GM12878 (cell line): ENCODE data around the gene DNAJC16. TPM values are rescaled to one million over a fixed set of nuclear protein-coding genes. Genes with fewer than 3 reads are reported as not detected.
A peak's percentile ranks its signal among the peaks of the same experiment; 100 is the strongest.

Source experiments
- ATF7 ChIP-seq: fragments of 450-650 bp; IDR thresholded peaks from 2 replicates; pipeline ENCODE4 v1.6.1; 2016; ENCODE audit warnings: low read depth, mild to moderate bottlenecking
- BACH1 ChIP-seq: fragments of 450-650 bp; IDR thresholded peaks from 2 replicates; pipeline ENCODE4 v1.6.1; 2017; ENCODE audit warnings: mild to moderate bottlenecking, borderline replicate concordance
- BHLHE40 ChIP-seq, 2 experiments: fragments of 450-650 bp in 1 of 2; IDR thresholded peaks; 2 replicates each; pipeline ENCODE4 v1.6.1; 2011 to 2017; ENCODE audit warnings: low read depth in 2 of 2, borderline replicate concordance in 1 of 2, improper control_type of control experiment in 1 of 2, low read length in 1 of 2, mild to moderate bottlenecking in 1 of 2
- CEBPB ChIP-seq, 2 experiments: fragments of 150-350 bp in 1 of 2; IDR thresholded peaks; 2 replicates each; pipeline ENCODE4 v1.6.1; 2012 to 2014; ENCODE audit warnings: low read depth in 2 of 2, low read length in 2 of 2, borderline replicate concordance in 1 of 2, inconsistent platforms in 1 of 2
- EGR1 ChIP-seq, 2 experiments: IDR thresholded peaks; 1 replicate in 1 of 2; 2 replicates in 1 of 2; pipeline ENCODE4 v1.6.1; 2011 to 2012; ENCODE audit warnings: low read depth in 2 of 2, low read length in 2 of 2, borderline replicate concordance in 1 of 2, mild to moderate bottlenecking in 1 of 2, moderate library complexity in 1 of 2
- HDAC2 ChIP-seq: fragments of 200-600 bp; sonication (generic); IDR thresholded peaks from 2 replicates; pipeline ENCODE4 v1.6.1; 2017
- JUND ChIP-seq: IDR thresholded peaks from 2 replicates; pipeline ENCODE4 v1.6.1; 2012; ENCODE audit warnings: low read depth, mild to moderate bottlenecking, low read length, improper control_type of control experiment, moderate library complexity
- NFYA ChIP-seq: IDR thresholded peaks from 2 replicates; pipeline ENCODE4 v1.6.1; 2011; ENCODE audit warnings: low read depth, mild to moderate bottlenecking, low read length, improper control_type of control experiment, borderline replicate concordance
- NFYB ChIP-seq: IDR thresholded peaks from 2 replicates; pipeline ENCODE4 v1.6.1; 2011; ENCODE audit warnings: low read depth, mild to moderate bottlenecking, low read length, improper control_type of control experiment, moderate library complexity; ENCODE audit not compliant: insufficient read depth
- NR2C1 ChIP-seq: fragments of 450-650 bp; IDR thresholded peaks from 2 replicates; pipeline ENCODE4 v1.6.1; 2017; ENCODE audit warnings: antibody characterized with exemption, mild to moderate bottlenecking, moderate library complexity
- NRF1 ChIP-seq: conservative IDR thresholded peaks from 2 replicates; pipeline ENCODE4 v1.6.1; 2011; ENCODE audit warnings: mild to moderate bottlenecking, low read depth, low read length, improper control_type of control experiment
- POLR2A ChIP-seq: IDR thresholded peaks from 2 replicates; pipeline ENCODE4 v1.6.1; 2011; ENCODE audit warnings: low read depth, mild to moderate bottlenecking, low read length
- POU2F2 ChIP-seq: IDR thresholded peaks from 3 replicates; pipeline ENCODE4 v1.6.1; 2011; ENCODE audit warnings: low read depth, mild to moderate bottlenecking, low read length, borderline replicate concordance
- RAD51 ChIP-seq: fragments of 450-650 bp; IDR thresholded peaks from 2 replicates; pipeline ENCODE4 v1.6.1; 2016; ENCODE audit warnings: moderate library complexity, mild to moderate bottlenecking, inconsistent platforms
- SIX5 ChIP-seq: IDR thresholded peaks from 2 replicates; pipeline ENCODE4 v1.6.1; 2011; ENCODE audit warnings: mild to moderate bottlenecking, low read depth, low read length, moderate library complexity; ENCODE audit not compliant: severe bottlenecking
- SREBF1 ChIP-seq: IDR thresholded peaks from 2 replicates; pipeline ENCODE4 v1.6.1; 2012; ENCODE audit warnings: mild to moderate bottlenecking, low read length
- SUZ12 ChIP-seq: fragments of 200-600 bp; sonication (generic); IDR thresholded peaks from one replicate; pipeline ENCODE4 v1.6.1; 2018; ENCODE audit warnings: antibody characterized with exemption, mild to moderate bottlenecking; ENCODE audit not compliant: unreplicated experiment
- polyA plus RNA-seq, 11 experiments: library from polyadenylated mRNA; depleted of rRNA in 4 of 11; unstranded in 6 of 11; stranded (reverse) in 5 of 11; fragments of >200 nt; fragmentation: Nextera tagmentation in 4 of 11; fragmentation: Illumina TruSeq in 1 of 11; extraction: Ambion mirVana in 4 of 11; extraction: Trizol in 1 of 11; gene quantifications; 1 replicate in 1 of 11; 2 replicates in 10 of 11; pipeline versions ENCODE4 v1.2.1 to v1.2.3, GENCODE V29; 2011 to 2016; ENCODE audit warnings: inconsistent platforms in 2 of 11, missing spikeins in 2 of 11, low read depth in 1 of 11
- total RNA-seq, 4 experiments: library from RNA; depleted of rRNA in 3 of 4; stranded (reverse); fragments of >200 nt in 3 of 4; fragmentation: Illumina TruSeq in 1 of 4; extraction: Trizol in 1 of 4; gene quantifications; 2 replicates each; pipeline versions ENCODE4 v1.2.1 to v1.2.3, GENCODE V29; 2013 to 2021
- TF ChIP-seq, protein P1 (sequence below): fragments of 450-650 bp; IDR thresholded peaks from 2 replicates; pipeline ENCODE4 v1.6.1; 2016; ENCODE audit warnings: mild to moderate bottlenecking
- TF ChIP-seq, protein P2 (sequence below): fragments of 450-650 bp; IDR thresholded peaks from 2 replicates; pipeline ENCODE4 v1.6.1; 2017; ENCODE audit warnings: mild to moderate bottlenecking, low read depth, inconsistent platforms; ENCODE audit not compliant: poor library complexity, severe bottlenecking
- TF ChIP-seq, protein P3 (sequence below): fragments of 450-650 bp; IDR thresholded peaks from 2 replicates; pipeline ENCODE4 v1.6.1; 2018; ENCODE audit warnings: mild to moderate bottlenecking, low read depth, moderate library complexity; ENCODE audit not compliant: partially characterized antibody
- TF ChIP-seq, protein P4 (sequence below), 3 experiments: IDR thresholded peaks in 2 of 3; conservative IDR thresholded peaks in 1 of 3; 2 replicates each; pipeline ENCODE4 v1.5.1; 2011; ENCODE audit warnings: low read depth in 3 of 3, low read length in 3 of 3, mild to moderate bottlenecking in 3 of 3, control low read depth in 2 of 3, moderate library complexity in 2 of 3, inconsistent platforms in 1 of 3, mixed read lengths in 1 of 3; ENCODE audit not compliant: control insufficient read depth in 2 of 3, insufficient read depth in 1 of 3; ENCODE audit errors: extremely low read depth in 1 of 3

Gene DNAJC16
- total and polyA plus RNA-seq, 10 of the 15 experiments (the other 5 are each of a cell fraction or from before 2014, with no cell fraction given) = 2.4 to 12.7 (median 7.8) TPM

GRCh38 chr1:15524283-15525049 is 2.2 kb upstream of the DNAJC16 start (continued):
- no peak for TF ChIP-seq SIX5
- TF ChIP-seq CEBPB (IDR thresholded peaks at IDR 0.05; ENCODE audit: borderline replicate concordance in 1 of 2, low read depth in 2 of 2, low read length in 2 of 2) = peak in 1 of 2 experiments; percentile 7; a peak in 1 of 4 replicates
- no peak for TF ChIP-seq NRF1
- TF ChIP-seq BACH1 = no peak
- no peak for TF ChIP-seq RAD51
- peak; percentile 75 for TF ChIP-seq NR2C1
- peak; percentile 36; the same call in 1 of the 2 replicates for TF ChIP-seq POLR2A
- TF ChIP-seq, protein P1, sequence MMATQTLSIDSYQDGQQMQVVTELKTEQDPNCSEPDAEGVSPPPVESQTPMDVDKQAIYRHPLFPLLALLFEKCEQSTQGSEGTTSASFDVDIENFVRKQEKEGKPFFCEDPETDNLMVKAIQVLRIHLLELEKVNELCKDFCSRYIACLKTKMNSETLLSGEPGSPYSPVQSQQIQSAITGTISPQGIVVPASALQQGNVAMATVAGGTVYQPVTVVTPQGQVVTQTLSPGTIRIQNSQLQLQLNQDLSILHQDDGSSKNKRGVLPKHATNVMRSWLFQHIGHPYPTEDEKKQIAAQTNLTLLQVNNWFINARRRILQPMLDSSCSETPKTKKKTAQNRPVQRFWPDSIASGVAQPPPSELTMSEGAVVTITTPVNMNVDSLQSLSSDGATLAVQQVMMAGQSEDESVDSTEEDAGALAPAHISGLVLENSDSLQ = peak; percentile 37; the same call in 1 of the 2 replicates
- TF ChIP-seq EGR1 (IDR thresholded peaks at IDR 0.05; ENCODE audit: borderline replicate concordance in 1 of 2, low read depth in 2 of 2, low read length in 2 of 2) = peak in 1 of 2 experiments; percentile 91; a peak in 2 of 3 replicates
- TF ChIP-seq SREBF1 = no peak
- TF ChIP-seq POU2F2 = 0 out of 3 replicates have a peak, but pooled peaks have one; percentile 14
- TF ChIP-seq, protein P2, sequence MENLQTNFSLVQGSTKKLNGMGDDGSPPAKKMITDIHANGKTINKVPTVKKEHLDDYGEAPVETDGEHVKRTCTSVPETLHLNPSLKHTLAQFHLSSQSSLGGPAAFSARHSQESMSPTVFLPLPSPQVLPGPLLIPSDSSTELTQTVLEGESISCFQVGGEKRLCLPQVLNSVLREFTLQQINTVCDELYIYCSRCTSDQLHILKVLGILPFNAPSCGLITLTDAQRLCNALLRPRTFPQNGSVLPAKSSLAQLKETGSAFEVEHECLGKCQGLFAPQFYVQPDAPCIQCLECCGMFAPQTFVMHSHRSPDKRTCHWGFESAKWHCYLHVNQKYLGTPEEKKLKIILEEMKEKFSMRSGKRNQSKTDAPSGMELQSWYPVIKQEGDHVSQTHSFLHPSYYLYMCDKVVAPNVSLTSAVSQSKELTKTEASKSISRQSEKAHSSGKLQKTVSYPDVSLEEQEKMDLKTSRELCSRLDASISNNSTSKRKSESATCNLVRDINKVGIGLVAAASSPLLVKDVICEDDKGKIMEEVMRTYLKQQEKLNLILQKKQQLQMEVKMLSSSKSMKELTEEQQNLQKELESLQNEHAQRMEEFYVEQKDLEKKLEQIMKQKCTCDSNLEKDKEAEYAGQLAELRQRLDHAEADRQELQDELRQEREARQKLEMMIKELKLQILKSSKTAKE = no peak
- no peak for TF ChIP-seq NFYA
- TF ChIP-seq ATF7 = peak; percentile 51; the same call in 1 of the 2 replicates
- TF ChIP-seq JUND = 0 out of 2 replicates have a peak, but pooled peaks have one; percentile 25
- TF ChIP-seq, protein P3, sequence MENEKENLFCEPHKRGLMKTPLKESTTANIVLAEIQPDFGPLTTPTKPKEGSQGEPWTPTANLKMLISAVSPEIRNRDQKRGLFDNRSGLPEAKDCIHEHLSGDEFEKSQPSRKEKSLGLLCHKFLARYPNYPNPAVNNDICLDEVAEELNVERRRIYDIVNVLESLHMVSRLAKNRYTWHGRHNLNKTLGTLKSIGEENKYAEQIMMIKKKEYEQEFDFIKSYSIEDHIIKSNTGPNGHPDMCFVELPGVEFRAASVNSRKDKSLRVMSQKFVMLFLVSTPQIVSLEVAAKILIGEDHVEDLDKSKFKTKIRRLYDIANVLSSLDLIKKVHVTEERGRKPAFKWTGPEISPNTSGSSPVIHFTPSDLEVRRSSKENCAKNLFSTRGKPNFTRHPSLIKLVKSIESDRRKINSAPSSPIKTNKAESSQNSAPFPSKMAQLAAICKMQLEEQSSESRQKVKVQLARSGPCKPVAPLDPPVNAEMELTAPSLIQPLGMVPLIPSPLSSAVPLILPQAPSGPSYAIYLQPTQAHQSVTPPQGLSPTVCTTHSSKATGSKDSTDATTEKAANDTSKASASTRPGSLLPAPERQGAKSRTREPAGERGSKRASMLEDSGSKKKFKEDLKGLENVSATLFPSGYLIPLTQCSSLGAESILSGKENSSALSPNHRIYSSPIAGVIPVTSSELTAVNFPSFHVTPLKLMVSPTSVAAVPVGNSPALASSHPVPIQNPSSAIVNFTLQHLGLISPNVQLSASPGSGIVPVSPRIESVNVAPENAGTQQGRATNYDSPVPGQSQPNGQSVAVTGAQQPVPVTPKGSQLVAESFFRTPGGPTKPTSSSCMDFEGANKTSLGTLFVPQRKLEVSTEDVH = no peak
- TF ChIP-seq HDAC2 = no peak
- TF ChIP-seq BHLHE40 (IDR thresholded peaks at IDR 0.05; ENCODE audit: borderline replicate concordance in 1 of 2, low read depth in 2 of 2, low read length in 1 of 2) = peak; percentile 23 to 61; a peak in 2 of 4 replicates
- no peak for TF ChIP-seq NFYB
- no peak for TF ChIP-seq SUZ12
- TF ChIP-seq, protein P4, sequence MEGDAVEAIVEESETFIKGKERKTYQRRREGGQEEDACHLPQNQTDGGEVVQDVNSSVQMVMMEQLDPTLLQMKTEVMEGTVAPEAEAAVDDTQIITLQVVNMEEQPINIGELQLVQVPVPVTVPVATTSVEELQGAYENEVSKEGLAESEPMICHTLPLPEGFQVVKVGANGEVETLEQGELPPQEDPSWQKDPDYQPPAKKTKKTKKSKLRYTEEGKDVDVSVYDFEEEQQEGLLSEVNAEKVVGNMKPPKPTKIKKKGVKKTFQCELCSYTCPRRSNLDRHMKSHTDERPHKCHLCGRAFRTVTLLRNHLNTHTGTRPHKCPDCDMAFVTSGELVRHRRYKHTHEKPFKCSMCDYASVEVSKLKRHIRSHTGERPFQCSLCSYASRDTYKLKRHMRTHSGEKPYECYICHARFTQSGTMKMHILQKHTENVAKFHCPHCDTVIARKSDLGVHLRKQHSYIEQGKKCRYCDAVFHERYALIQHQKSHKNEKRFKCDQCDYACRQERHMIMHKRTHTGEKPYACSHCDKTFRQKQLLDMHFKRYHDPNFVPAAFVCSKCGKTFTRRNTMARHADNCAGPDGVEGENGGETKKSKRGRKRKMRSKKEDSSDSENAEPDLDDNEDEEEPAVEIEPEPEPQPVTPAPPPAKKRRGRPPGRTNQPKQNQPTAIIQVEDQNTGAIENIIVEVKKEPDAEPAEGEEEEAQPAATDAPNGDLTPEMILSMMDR (IDR thresholded peaks at IDR 0.05 in 2 of 3, conservative IDR thresholded peaks at IDR 0.05 in 1 of 3; ENCODE audit: control insufficient read depth in 2 of 3, extremely low read depth in 1 of 3, insufficient read depth in 1 of 3, low read depth in 3 of 3, low read length in 3 of 3) = no peak
